SK-N-SH (cell line): ENCODE results near the gene JMJD8. TPM values are rescaled to one million over a fixed set of nuclear protein-coding genes. Genes with fewer than 3 reads are reported as not detected.

Experiments
- CTCF ChIA-PET: fragments of 300-600, 350-600 bp; formaldehyde crosslinking; extraction: SDS; loops from one replicate; lab custom pipeline; 2021; lab: Yijun Ruan, JAX
- POLR2A ChIA-PET: fragments of 350-600 bp; sonication (Branson Sonifier 250); formaldehyde crosslinking; extraction: SDS; loops from one replicate; lab custom pipeline; 2020; ENCODE audit warnings: antibody characterized with exemption, inconsistent platforms; lab: Yijun Ruan, JAX
- DNase-seq: peaks from one replicate; pipeline ENCODE4 v3.0.0; 2012
- H2AFZ ChIP-seq: fragments of 200-600 bp; sonication (generic); 2 replicates; pipeline ENCODE4 v1.8.1; 2016; ENCODE audit warnings: antibody characterized with exemption, mild to moderate bottlenecking, low read depth
- H3F3A ChIP-seq: fragments of 200-600 bp; sonication (generic); replicated peaks from 2 replicates; pipeline ENCODE3; 2016; ENCODE audit warnings: antibody characterized with exemption, mild to moderate bottlenecking; ENCODE audit not compliant: insufficient read depth
- H3K27ac ChIP-seq, 2 experiments: fragments of 200-500 bp in 1 of 2; fragments of 200-600 bp in 1 of 2; sonication (Bioruptor generic) in 1 of 2; sonication (generic), shearing (Covaris generic) in 1 of 2; 2 replicates each; pipeline versions ENCODE4 v1.5.1 to v1.6.1; 2014 to 2016; ENCODE audit warnings: low read depth in 2 of 2, inconsistent platforms in 1 of 2, low read length in 1 of 2, mild to moderate bottlenecking in 1 of 2, mixed read lengths in 1 of 2
- H3K27me3 ChIP-seq: fragments of 200-600 bp; sonication (generic), shearing (Covaris generic); 2 replicates; pipeline ENCODE4 v1.6.1; 2016; ENCODE audit warnings: mixed run types; ENCODE audit not compliant: insufficient read depth
- H3K36me3 ChIP-seq, 2 experiments: fragments of 200-500 bp in 1 of 2; fragments of 200-600 bp in 1 of 2; sonication (Bioruptor generic) in 1 of 2; sonication (generic) in 1 of 2; replicated peaks in 1 of 2; 2 replicates each; pipeline versions ENCODE3 to v1.5.1; 2014 to 2016; ENCODE audit warnings: low read length in 1 of 2, mild to moderate bottlenecking in 1 of 2; ENCODE audit not compliant: insufficient read depth in 2 of 2, control insufficient read depth in 1 of 2
- H3K4me1 ChIP-seq, 2 experiments: fragments of 200-500 bp in 1 of 2; fragments of 200-600 bp in 1 of 2; sonication (Bioruptor generic) in 1 of 2; sonication (generic), shearing (Covaris generic) in 1 of 2; 2 replicates each; pipeline versions ENCODE4 v1.5.1 to v1.6.1; 2014 to 2016; ENCODE audit warnings: low read depth in 1 of 2, low read length in 1 of 2, mixed run types in 1 of 2; ENCODE audit not compliant: insufficient read depth in 2 of 2, control insufficient read depth in 1 of 2
- H3K4me2 ChIP-seq: fragments of 200-600 bp; sonication (generic), shearing (Covaris generic); 2 replicates; pipeline ENCODE4 v1.6.1; 2017; ENCODE audit warnings: mixed run types
- H3K4me3 ChIP-seq, 2 experiments: fragments of 200-500 bp in 1 of 2; fragments of 200-600 bp in 1 of 2; sonication (Bioruptor generic) in 1 of 2; sonication (generic), shearing (Covaris generic) in 1 of 2; 2 replicates each; pipeline versions ENCODE4 v1.5.1 to v1.8.1; 2014 to 2016; ENCODE audit warnings: low read depth in 2 of 2, inconsistent platforms in 1 of 2, low read length in 1 of 2, mild to moderate bottlenecking in 1 of 2, mixed read lengths in 1 of 2, moderate library complexity in 1 of 2
- H3K79me2 ChIP-seq: fragments of 200-600 bp; sonication (generic); 2 replicates; pipeline ENCODE4 v1.8.1; 2017; ENCODE audit warnings: mild to moderate bottlenecking; ENCODE audit not compliant: insufficient read depth
- H3K9ac ChIP-seq: fragments of 200-600 bp; sonication (generic); 2 replicates; pipeline ENCODE4 v1.6.1; 2017; ENCODE audit warnings: mixed run types
- H3K9me2 ChIP-seq: fragments of 200-600 bp; sonication (generic); 2 replicates; pipeline ENCODE4 v1.6.1; 2017; ENCODE audit warnings: mixed run types
- H3K9me3 ChIP-seq: fragments of 200-600 bp; sonication (generic); 2 replicates; pipeline ENCODE4 v1.6.1; 2017; ENCODE audit warnings: mixed run types, mild to moderate bottlenecking, moderate library complexity
- H4K20me1 ChIP-seq: fragments of 200-600 bp; sonication (generic); 2 replicates; pipeline ENCODE4 v1.6.1; 2017; ENCODE audit warnings: mild to moderate bottlenecking, mixed run types; ENCODE audit not compliant: insufficient read depth
- FOSL2 ChIP-seq: IDR thresholded peaks from 2 replicates; pipeline ENCODE4 v1.4.0; 2012; ENCODE audit warnings: low read depth, mild to moderate bottlenecking, moderate library complexity, borderline replicate concordance
- FOXJ3 ChIP-seq: sonication (generic); formaldehyde crosslinking; IDR thresholded peaks from 2 replicates; pipeline ENCODE4 v1.5.1; 2020; ENCODE audit warnings: mild to moderate bottlenecking, missing genetic modification reagents
- GATA2 ChIP-seq: sonication (generic); formaldehyde crosslinking; IDR thresholded peaks from 2 replicates; pipeline ENCODE4 v1.5.0; 2020; ENCODE audit warnings: mild to moderate bottlenecking, missing genetic modification reagents
- JUND ChIP-seq: IDR thresholded peaks from 2 replicates; pipeline ENCODE4 v1.4.0; 2012
- MEF2A ChIP-seq: IDR thresholded peaks from 2 replicates; pipeline ENCODE4 v1.4.0; 2012; ENCODE audit warnings: low read depth, borderline replicate concordance
- PBX3 ChIP-seq: IDR thresholded peaks from 2 replicates; pipeline ENCODE4; 2012
- POLR2AphosphoS5 ChIP-seq: IDR thresholded peaks from 2 replicates; pipeline ENCODE4 v1.6.1; 2012; ENCODE audit warnings: low read depth, low read length
- RCOR1 ChIP-seq: fragments of 150-350 bp; IDR thresholded peaks from 2 replicates; pipeline ENCODE4 v1.6.1; 2017; ENCODE audit warnings: antibody characterized with exemption, low read length
- RFX5 ChIP-seq: IDR thresholded peaks from 2 replicates; pipeline ENCODE4 v1.6.1; 2012; ENCODE audit warnings: mild to moderate bottlenecking, improper control_type of control experiment, low read length
- SIN3A ChIP-seq: IDR thresholded peaks from 2 replicates; pipeline ENCODE4 v1.6.1; 2012; ENCODE audit warnings: low read depth, mild to moderate bottlenecking, low read length, moderate library complexity, borderline replicate concordance
- SMC3 ChIP-seq: IDR thresholded peaks from 2 replicates; pipeline ENCODE4 v1.6.1; 2012; ENCODE audit warnings: low read depth, low read length, improper control_type of control experiment
- TEAD4 ChIP-seq: IDR thresholded peaks from 2 replicates; pipeline ENCODE4 v1.4.0; 2012; ENCODE audit warnings: mild to moderate bottlenecking, borderline replicate concordance; ENCODE audit not compliant: insufficient read depth
- YY1 ChIP-seq: IDR thresholded peaks from 2 replicates; pipeline ENCODE4 v1.4.0; 2012; ENCODE audit warnings: low read depth, mild to moderate bottlenecking
- WGBS: methylation state at CpG from one replicate; pipeline ENCODE4 v1.1.6; 2017; ENCODE audit warnings: low lambda C conversion rate; 5-methylcytosine and 5-hydroxymethylcytosine counted together
- polyA plus RNA-seq, 3 experiments: library from polyadenylated mRNA; depleted of rRNA; stranded (reverse); fragments of >200 nt; gene quantifications; 2 replicates each; pipeline ENCODE4 v1.2.3, GENCODE V29; 2012
- TF ChIP-seq, protein P1 (sequence below): fragments of 200-600 bp; sonication (generic); IDR thresholded peaks from 2 replicates; pipeline ENCODE4 v1.6.1; 2017; ENCODE audit warnings: antibody characterized with exemption, mild to moderate bottlenecking, moderate library complexity
- TF ChIP-seq, protein P2 (sequence below): IDR thresholded peaks from 2 replicates; pipeline ENCODE4 v1.6.1; 2012; ENCODE audit warnings: mild to moderate bottlenecking, low read depth, low read length, moderate library complexity
- TF ChIP-seq, protein P3 (sequence below): fragments of 150-350 bp; IDR thresholded peaks from 2 replicates; pipeline ENCODE4 v1.6.1; 2017; ENCODE audit warnings: antibody characterized with exemption, low read length, low read depth, borderline replicate concordance
- TF ChIP-seq, protein P4 (sequence below): IDR thresholded peaks from 2 replicates; pipeline ENCODE4 v1.4.0; 2012; ENCODE audit warnings: low read depth, borderline replicate concordance

JMJD8 gene
- polyA plus RNA-seq, 1 of the 3 experiments (the other 2 are of a cell fraction), result 67.0 TPM

DNA sequence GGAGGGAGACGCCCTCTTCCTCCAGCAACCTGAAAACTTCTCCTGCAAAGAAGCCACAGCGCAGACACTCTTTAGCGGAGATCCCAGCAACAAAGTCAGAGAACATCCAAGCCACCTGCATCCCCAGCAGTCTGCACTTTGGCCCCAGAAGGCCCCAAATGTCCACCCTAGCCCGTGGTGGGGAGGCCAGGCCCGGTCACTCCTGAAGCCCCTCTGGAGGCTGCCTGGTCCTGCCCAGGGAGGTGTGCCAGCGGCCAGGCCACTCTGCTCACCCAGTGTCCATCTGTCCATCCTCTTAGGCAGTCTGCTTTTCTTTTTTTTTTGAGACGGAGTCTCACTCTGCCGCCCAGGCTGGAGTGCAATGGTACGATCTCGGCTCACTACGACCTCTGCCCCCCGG, 48.2 kb upstream of the JMJD8 start:
- no peak overlapping the region for H3K4me3 ChIP-seq
- H3F3A ChIP-seq, result peaks cover 4% of the 10 kb centered on the region
- DNase-seq, result no peak
- no peaks in the 10 kb centered on the region for H3K9me2 ChIP-seq
- no peak overlapping the region for H3K4me2 ChIP-seq
- no peaks in the 10 kb centered on the region for H4K20me1 ChIP-seq
- no peak overlapping the region for H2AFZ ChIP-seq
- no peak overlapping the region for H3K9ac ChIP-seq
- peaks cover 0 to 34% of the 10 kb centered on the region in 2 experiments for H3K36me3 ChIP-seq
- H3K79me2 ChIP-seq, result no peaks in the 10 kb centered on the region
- ChIA-PET CTCF (interaction anchor here (1.2 to 20.3 kb wide), 3 partner anchors 8 to 19 kb away, joined by 3 to 358 read pairs (median 33); partner anchors contain the start of genes ANTKMT, CIAO3, FBXL16 and METRN), POLR2A (interaction anchor here (1.2 kb wide), 1 partner anchor 12 kb away, joined by 4 read pairs; the partner anchor contains the start of gene ANTKMT)
- H3K4me1 ChIP-seq, result peaks cover 0 to 9% of the 10 kb centered on the region in 2 experiments; a peak in 1 of 4 replicates
- no peaks in the 10 kb centered on the region for H3K27me3 ChIP-seq
- no peak overlapping the region for H3K27ac ChIP-seq
- TF ChIP-seq TEAD4 (no peak), JUND (no peak), FOXJ3 (CRISPR knock-in tag) (no peak), POLR2AphosphoS5 (no peak), YY1 (no peak), RCOR1 (no peak), GATA2 (CRISPR knock-in tag) (no peak), MEF2A (no peak), RFX5 (no peak), SIN3A (no peak), SMC3 (no peak), FOSL2 (no peak), PBX3 (no peak)
- TF ChIP-seq, protein P1, sequence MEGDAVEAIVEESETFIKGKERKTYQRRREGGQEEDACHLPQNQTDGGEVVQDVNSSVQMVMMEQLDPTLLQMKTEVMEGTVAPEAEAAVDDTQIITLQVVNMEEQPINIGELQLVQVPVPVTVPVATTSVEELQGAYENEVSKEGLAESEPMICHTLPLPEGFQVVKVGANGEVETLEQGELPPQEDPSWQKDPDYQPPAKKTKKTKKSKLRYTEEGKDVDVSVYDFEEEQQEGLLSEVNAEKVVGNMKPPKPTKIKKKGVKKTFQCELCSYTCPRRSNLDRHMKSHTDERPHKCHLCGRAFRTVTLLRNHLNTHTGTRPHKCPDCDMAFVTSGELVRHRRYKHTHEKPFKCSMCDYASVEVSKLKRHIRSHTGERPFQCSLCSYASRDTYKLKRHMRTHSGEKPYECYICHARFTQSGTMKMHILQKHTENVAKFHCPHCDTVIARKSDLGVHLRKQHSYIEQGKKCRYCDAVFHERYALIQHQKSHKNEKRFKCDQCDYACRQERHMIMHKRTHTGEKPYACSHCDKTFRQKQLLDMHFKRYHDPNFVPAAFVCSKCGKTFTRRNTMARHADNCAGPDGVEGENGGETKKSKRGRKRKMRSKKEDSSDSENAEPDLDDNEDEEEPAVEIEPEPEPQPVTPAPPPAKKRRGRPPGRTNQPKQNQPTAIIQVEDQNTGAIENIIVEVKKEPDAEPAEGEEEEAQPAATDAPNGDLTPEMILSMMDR, result no peak
- TF ChIP-seq, protein P2, sequence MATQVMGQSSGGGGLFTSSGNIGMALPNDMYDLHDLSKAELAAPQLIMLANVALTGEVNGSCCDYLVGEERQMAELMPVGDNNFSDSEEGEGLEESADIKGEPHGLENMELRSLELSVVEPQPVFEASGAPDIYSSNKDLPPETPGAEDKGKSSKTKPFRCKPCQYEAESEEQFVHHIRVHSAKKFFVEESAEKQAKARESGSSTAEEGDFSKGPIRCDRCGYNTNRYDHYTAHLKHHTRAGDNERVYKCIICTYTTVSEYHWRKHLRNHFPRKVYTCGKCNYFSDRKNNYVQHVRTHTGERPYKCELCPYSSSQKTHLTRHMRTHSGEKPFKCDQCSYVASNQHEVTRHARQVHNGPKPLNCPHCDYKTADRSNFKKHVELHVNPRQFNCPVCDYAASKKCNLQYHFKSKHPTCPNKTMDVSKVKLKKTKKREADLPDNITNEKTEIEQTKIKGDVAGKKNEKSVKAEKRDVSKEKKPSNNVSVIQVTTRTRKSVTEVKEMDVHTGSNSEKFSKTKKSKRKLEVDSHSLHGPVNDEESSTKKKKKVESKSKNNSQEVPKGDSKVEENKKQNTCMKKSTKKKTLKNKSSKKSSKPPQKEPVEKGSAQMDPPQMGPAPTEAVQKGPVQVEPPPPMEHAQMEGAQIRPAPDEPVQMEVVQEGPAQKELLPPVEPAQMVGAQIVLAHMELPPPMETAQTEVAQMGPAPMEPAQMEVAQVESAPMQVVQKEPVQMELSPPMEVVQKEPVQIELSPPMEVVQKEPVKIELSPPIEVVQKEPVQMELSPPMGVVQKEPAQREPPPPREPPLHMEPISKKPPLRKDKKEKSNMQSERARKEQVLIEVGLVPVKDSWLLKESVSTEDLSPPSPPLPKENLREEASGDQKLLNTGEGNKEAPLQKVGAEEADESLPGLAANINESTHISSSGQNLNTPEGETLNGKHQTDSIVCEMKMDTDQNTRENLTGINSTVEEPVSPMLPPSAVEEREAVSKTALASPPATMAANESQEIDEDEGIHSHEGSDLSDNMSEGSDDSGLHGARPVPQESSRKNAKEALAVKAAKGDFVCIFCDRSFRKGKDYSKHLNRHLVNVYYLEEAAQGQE, result no peak
- TF ChIP-seq, protein P3, sequence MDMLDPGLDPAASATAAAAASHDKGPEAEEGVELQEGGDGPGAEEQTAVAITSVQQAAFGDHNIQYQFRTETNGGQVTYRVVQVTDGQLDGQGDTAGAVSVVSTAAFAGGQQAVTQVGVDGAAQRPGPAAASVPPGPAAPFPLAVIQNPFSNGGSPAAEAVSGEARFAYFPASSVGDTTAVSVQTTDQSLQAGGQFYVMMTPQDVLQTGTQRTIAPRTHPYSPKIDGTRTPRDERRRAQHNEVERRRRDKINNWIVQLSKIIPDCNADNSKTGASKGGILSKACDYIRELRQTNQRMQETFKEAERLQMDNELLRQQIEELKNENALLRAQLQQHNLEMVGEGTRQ, result no peak
- TF ChIP-seq, protein P4, sequence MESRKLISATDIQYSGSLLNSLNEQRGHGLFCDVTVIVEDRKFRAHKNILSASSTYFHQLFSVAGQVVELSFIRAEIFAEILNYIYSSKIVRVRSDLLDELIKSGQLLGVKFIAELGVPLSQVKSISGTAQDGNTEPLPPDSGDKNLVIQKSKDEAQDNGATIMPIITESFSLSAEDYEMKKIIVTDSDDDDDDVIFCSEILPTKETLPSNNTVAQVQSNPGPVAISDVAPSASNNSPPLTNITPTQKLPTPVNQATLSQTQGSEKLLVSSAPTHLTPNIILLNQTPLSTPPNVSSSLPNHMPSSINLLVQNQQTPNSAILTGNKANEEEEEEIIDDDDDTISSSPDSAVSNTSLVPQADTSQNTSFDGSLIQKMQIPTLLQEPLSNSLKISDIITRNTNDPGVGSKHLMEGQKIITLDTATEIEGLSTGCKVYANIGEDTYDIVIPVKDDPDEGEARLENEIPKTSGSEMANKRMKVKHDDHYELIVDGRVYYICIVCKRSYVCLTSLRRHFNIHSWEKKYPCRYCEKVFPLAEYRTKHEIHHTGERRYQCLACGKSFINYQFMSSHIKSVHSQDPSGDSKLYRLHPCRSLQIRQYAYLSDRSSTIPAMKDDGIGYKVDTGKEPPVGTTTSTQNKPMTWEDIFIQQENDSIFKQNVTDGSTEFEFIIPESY, result no peak
- no peaks in the 10 kb centered on the region for H3K9me3 ChIP-seq
- 94% methylated on average over 12 of the region's 12 CpGs for WGBS
